Eye (tissue), 1 donor: ENCODE measurements around the gene NPPA.
A peak's percentile ranks its signal among the peaks of the same experiment; 100 is the strongest.

Experiments
- DNase-seq: peaks from one replicate; pipeline ENCODE4 v3.0.0-alpha.2; 2015

The NPPA gene

GRCh38 chr1:11873395-11874257 is 26.0 kb upstream of the NPPA start:
- no peak for DNase-seq

- no peak for DNase-seq
Measured at GRCh38 chr1:11872545-11872944, 25.0 kb upstream of the NPPA start.

GRCh38 chr1:11869650-11870207 is 22.1 kb upstream of the NPPA start:
- no peak for DNase-seq

- DNase-seq = no peak
Measured at GRCh38 chr1:11869104-11869503, 21.5 kb upstream of the NPPA start.

GRCh38 chr1:11868331-11868980 is 20.9 kb upstream of the NPPA start:
- DNase-seq = no peak

GRCh38 chr1:11862890-11863289 is 15.3 kb upstream of the NPPA start:
- DNase-seq = no peak

GRCh38 chr1:11860587-11860986 is 13.0 kb upstream of the NPPA start:
- DNase-seq = no peak

GRCh38 chr1:11860083-11860482 is 12.5 kb upstream of the NPPA start:
- no peak for DNase-seq

- peak; percentile 87 for DNase-seq
Measured at GRCh38 chr1:11858968-11859871, 11.6 kb upstream of the NPPA start.

- DNase-seq = no peak
Measured at GRCh38 chr1:11858613-11858967, 11.0 kb upstream of the NPPA start, which contains the start of gene NPPB. NPPB (minus strand) TSS chr1:11858945; CDS start chr1:11858833, 112 bp downstream.

- DNase-seq = no peak
Measured at GRCh38 chr1:11858158-11858557, 10.6 kb upstream of the NPPA start.

- no peak for DNase-seq
Measured at GRCh38 chr1:11857164-11857851, 9.7 kb upstream of the NPPA start.

- DNase-seq = no peak
Measured at GRCh38 chr1:11856698-11857097, 9.1 kb upstream of the NPPA start.

GRCh38 chr1:11855430-11855829 is 7.8 kb upstream of the NPPA start:
- no peak for DNase-seq

- DNase-seq = no peak
Measured at GRCh38 chr1:11854519-11854918, 6.9 kb upstream of the NPPA start.

- no peak for DNase-seq
Measured at GRCh38 chr1:11851180-11851579, 3.6 kb upstream of the NPPA start.

GRCh38 chr1:11850156-11850555 is 2.6 kb upstream of the NPPA start:
- no peak for DNase-seq

- DNase-seq = no peak
Measured at GRCh38 chr1:11848373-11848700, 754 bp upstream of the NPPA start.

GRCh38 chr1:11845641-11846335 is 1.8 kb downstream of the NPPA start:
- peak; percentile 68 for DNase-seq

- DNase-seq = peak; percentile 59
Measured at GRCh38 chr1:11842154-11843041, 5.2 kb downstream of the NPPA start.
